Glomerular visceral epithelial cell (primary cell): ENCODE results near the gene OR4K13.

ENCODE experiments used
- DNase-seq: peaks from one replicate; pipeline ENCODE4 v3.0.0-alpha.2; 2016; ENCODE audit errors: extremely low spot score

The OR4K13 gene

DNA sequence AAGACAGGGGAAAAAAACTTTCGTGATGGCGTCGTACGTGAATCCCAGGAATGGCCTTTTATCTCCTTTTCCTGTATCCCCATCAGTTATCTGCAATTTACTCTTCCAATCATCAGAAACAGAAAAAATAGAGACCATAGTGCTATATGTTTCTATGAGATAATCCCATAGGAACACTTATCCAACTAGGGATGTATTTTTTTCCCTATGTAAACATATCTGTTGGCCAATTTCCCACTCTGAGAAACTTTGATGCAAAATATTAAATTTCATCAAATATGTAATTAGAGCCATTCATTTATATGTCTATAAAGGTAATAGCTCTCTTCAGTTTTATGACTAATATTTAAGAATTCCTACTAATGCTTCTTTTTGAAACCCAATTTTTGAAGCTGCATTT is at the start of gene OR4K13:
TSS of gene OR4K13 (minus strand) at position 101 of the 400 bp plus-strand sequence. CDS start 1,280 bp downstream, outside the sequence.
- no peak for DNase-seq

DNA sequence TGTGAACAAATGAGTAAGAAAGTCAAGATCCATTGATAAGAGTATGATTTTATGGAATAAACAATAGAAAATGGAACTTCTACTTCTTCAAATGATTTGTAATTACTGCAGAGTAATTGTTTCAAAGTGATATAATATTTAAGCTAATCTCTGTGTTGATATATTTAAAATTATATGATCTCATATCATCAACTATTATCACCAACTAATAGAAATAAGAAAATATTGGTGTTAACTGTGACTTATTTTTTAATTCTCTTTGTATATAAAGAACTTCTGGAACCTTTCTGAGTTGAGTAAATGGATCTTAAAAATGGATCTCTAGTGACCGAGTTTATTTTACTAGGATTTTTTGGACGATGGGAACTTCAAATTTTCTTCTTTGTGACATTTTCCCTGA is 23.9 kb upstream of the OR4K13 start, which contains the start of gene OR4L1:
TSS of gene OR4L1 (plus strand) at position 301 of the 400 bp plus-strand sequence. CDS start at position 301, 0 bp downstream.
- no peak for DNase-seq

DNA sequence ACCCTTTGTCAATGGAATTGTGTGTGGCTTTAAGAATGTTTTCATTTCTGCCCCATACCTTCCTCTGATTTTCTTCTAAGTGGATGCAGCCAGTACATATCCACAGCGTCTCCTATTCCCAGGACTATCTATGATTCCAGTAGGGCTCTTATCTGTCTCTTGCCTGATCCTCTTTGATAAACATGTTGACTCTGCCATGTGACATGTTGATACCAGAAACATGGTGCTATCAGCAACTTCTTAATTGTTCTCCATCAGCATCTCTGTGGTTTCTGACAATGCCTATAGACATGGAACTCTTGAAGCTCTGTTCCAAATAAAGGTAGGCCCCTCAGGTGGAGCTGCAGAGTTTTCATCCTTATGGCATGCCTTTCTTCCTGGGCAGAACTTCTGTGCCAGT is 12.4 kb upstream of the OR4K13 start:
- DNase-seq: no peak

GRCh38 chr14:20044243-20044642 is 8.4 kb upstream of the OR4K13 start:
- no peak for DNase-seq

DNA sequence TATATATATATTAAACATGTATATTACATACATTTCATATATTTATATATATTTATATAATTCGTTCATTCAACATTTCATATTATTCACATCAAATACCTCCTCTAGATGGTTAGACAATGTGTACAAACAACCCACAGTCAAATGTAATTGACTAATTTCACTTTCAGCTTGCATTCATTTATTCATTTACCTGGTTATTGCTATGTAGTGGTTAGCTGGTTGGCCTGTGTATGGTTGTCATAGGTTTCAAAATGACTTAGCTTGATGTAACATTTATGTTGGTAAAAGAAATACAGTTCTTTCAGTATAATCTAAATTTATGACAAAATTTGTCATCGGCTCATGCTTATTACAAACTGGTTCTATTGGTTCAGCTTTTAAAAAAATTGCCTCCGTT is 389 bp downstream of the OR4K13 start:
- no peak for DNase-seq

- DNase-seq: no peak
These were observed 4.8 kb downstream of the OR4K13 start for GRCh38 chr14:20031058-20031457.

- no peak for DNase-seq
These were observed 16.5 kb downstream of the OR4K13 start, which contains the start of gene OR4K14 for GRCh38 chr14:20019257-20019865. Gene OR4K14, minus strand, starts transcription at chr14:20019307. Its CDS starts 4,114 bp downstream, at chr14:20015193.

- DNase-seq: no peak
These were observed 27.7 kb downstream of the OR4K13 start for GRCh38 chr14:20008156-20008555.

DNA sequence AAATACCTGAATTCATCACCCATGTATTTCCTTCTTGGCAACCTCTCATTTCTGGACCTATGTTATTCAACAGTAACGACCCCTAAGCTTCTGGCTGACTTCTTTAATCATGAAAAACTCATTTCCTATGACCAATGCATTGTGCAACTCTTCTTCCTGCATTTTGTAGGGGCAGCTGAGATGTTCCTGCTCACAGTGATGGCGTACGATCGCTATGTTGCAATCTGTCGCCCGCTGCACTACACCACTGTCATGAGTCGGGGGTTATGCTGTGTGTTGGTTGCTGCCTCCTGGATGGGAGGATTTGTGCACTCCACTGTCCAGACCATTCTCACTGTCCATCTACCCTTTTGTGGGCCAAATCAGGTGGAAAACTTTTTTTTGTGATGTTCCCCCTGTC is 33.5 kb downstream of the OR4K13 start:
- no peak for DNase-seq

DNA sequence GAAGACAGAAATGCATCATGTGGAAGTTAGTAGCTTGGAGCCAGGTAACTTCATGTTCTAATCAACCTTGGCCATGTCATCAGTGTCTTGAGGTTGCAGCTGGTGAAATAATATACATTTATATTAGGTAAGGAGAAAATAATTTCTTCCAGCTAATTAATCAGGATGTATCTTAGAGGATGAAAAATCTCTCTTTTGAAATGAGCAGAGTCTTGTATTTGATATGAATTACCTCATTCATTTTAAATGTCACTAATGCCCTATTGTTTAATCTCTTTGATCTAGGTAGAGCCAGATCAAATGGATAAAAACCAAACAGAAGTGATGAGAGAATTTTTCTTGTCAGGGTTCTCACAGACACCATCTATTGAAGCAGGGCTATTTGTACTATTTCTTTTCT is 34.0 kb downstream of the OR4K13 start, which contains the start of gene OR4Q2:
TSS of gene OR4Q2 (plus strand) at position 301 of the 400 bp plus-strand sequence.
- DNase-seq: no peak

DNA sequence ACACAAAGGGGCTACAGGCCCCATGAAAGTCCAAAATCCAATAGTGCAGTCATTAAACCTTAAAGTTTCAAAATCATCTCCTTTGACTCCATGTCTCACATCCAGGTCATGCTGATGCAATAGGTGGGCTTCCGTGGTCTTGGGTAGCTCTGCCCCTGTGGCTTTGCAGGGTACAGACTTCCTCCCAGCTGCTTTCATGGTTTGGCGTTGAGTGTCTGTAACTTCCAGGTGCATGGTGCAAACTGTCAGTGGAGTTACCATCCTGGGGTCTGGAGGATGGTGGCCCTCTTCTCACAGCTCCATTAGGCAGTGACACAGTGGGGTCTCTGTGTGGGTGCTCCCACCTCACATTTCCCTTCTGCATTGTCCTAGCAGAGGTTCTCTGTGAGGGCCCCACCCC is 42.4 kb downstream of the OR4K13 start:
- DNase-seq: no peak
